GM12878 (cell line): ENCODE results near the gene CATSPERD. TPM values are rescaled to one million over a fixed set of nuclear protein-coding genes. Genes with fewer than 3 reads are reported as not detected.

Experiments used
- BCL11A ChIP-seq: IDR thresholded peaks from 2 replicates; pipeline ENCODE4 v1.6.1; 2011; ENCODE audit warnings: low read depth, low read length
- BMI1 ChIP-seq: fragments of 450-650 bp; IDR thresholded peaks from 2 replicates; pipeline ENCODE4 v1.6.1; 2016; ENCODE audit warnings: mild to moderate bottlenecking, moderate library complexity, borderline replicate concordance
- CHD1 ChIP-seq: IDR thresholded peaks from 2 replicates; pipeline ENCODE4 v1.6.1; 2012; ENCODE audit warnings: low read depth, low read length, improper control_type of control experiment
- CREB1 ChIP-seq: IDR thresholded peaks from 2 replicates; pipeline ENCODE4 v1.6.1; 2012; ENCODE audit warnings: low read depth, mild to moderate bottlenecking, inconsistent platforms
- HDAC2 ChIP-seq: fragments of 200-600 bp; sonication (generic); IDR thresholded peaks from 2 replicates; pipeline ENCODE4 v1.6.1; 2017
- IRF4 ChIP-seq: IDR thresholded peaks from 2 replicates; pipeline ENCODE4 v1.6.1; 2011; ENCODE audit warnings: low read depth, low read length
- IRF5 ChIP-seq: fragments of 450-650 bp; IDR thresholded peaks from 2 replicates; pipeline ENCODE4 v1.6.1; 2017; ENCODE audit warnings: borderline replicate concordance
- MAX ChIP-seq: IDR thresholded peaks from 2 replicates; pipeline ENCODE4 v1.6.1; 2012; ENCODE audit warnings: low read depth, low read length, improper control_type of control experiment
- MLLT1 ChIP-seq: fragments of 450-650 bp; IDR thresholded peaks from 2 replicates; pipeline ENCODE4 v1.6.1; 2016; ENCODE audit warnings: mild to moderate bottlenecking
- MXI1 ChIP-seq: fragments of 150-350 bp; IDR thresholded peaks from 2 replicates; pipeline ENCODE4 v1.6.1; 2011; ENCODE audit warnings: low read depth, mild to moderate bottlenecking, inconsistent platforms, low read length, improper control_type of control experiment
- NR2C1 ChIP-seq: fragments of 450-650 bp; IDR thresholded peaks from 2 replicates; pipeline ENCODE4 v1.6.1; 2017; ENCODE audit warnings: antibody characterized with exemption, mild to moderate bottlenecking, moderate library complexity
- PAX8 ChIP-seq: fragments of 450-650 bp; IDR thresholded peaks from 2 replicates; pipeline ENCODE4 v1.6.1; 2017; ENCODE audit warnings: mild to moderate bottlenecking, moderate library complexity
- RAD21 ChIP-seq: IDR thresholded peaks from 2 replicates; pipeline ENCODE4 v1.6.1; 2011; ENCODE audit warnings: mild to moderate bottlenecking, low read depth, low read length, moderate library complexity; ENCODE audit not compliant: insufficient read depth
- TBL1XR1 ChIP-seq: IDR thresholded peaks from 2 replicates; pipeline ENCODE4 v1.6.1; 2012; ENCODE audit warnings: low read depth, low read length, improper control_type of control experiment
- USF2 ChIP-seq: IDR thresholded peaks from 2 replicates; pipeline ENCODE4 v1.6.1; 2011; ENCODE audit warnings: low read depth, low read length, improper control_type of control experiment, borderline replicate concordance
- YY1 ChIP-seq: IDR thresholded peaks from 2 replicates; pipeline ENCODE4 v1.6.1; 2011; ENCODE audit warnings: low read depth, mild to moderate bottlenecking, low read length
- ZBTB40 ChIP-seq: fragments of 450-650 bp; IDR thresholded peaks from 2 replicates; pipeline ENCODE4 v1.6.1; 2016; ENCODE audit warnings: mild to moderate bottlenecking, moderate library complexity, borderline replicate concordance
- polyA plus RNA-seq, 11 experiments: library from polyadenylated mRNA; depleted of rRNA in 4 of 11; unstranded in 6 of 11; stranded (reverse) in 5 of 11; fragments of >200 nt; fragmentation: Nextera tagmentation in 4 of 11; fragmentation: Illumina TruSeq in 1 of 11; extraction: Ambion mirVana in 4 of 11; extraction: Trizol in 1 of 11; gene quantifications; 1 replicate in 1 of 11; 2 replicates in 10 of 11; pipeline versions ENCODE4 v1.2.1 to v1.2.3, GENCODE V29; 2011 to 2016; ENCODE audit warnings: inconsistent platforms in 2 of 11, missing spikeins in 2 of 11, low read depth in 1 of 11
- total RNA-seq, 4 experiments: library from RNA; depleted of rRNA in 3 of 4; stranded (reverse); fragments of >200 nt in 3 of 4; fragmentation: Illumina TruSeq in 1 of 4; extraction: Trizol in 1 of 4; gene quantifications; 2 replicates each; pipeline versions ENCODE4 v1.2.1 to v1.2.3, GENCODE V29; 2013 to 2021

The CATSPERD gene
- total and polyA plus RNA-seq, 10 of the 15 experiments (the other 5 are each of a cell fraction or from before 2014, with no cell fraction given) = 0.02 to 0.38 (median 0.11) TPM; not detected in 5

GRCh38 chr19:5790559-5791520 is 70.4 kb downstream of the CATSPERD start, which contains the start of gene DUS3L (continued):
- TF ChIP-seq MAX (peak; percentile 97), IRF4 (no peak), ZBTB40 (peak; percentile 96), MXI1 (peak; percentile 97), CREB1 (peak; percentile 99), YY1 (peak; percentile 86), PAX8 (no peak), TBL1XR1 (peak; percentile 36; the same call in 1 of the 2 replicates), HDAC2 (peak; percentile 59; the same call in 1 of the 2 replicates), BMI1 (no peak), BCL11A (no peak), IRF5 (no peak), RAD21 (no peak), MLLT1 (peak; percentile 98), NR2C1 (peak; percentile 98), USF2 (peak; percentile 96), CHD1 (0 out of 2 replicates have a peak, but pooled peaks have one; percentile 60)
